ENCODE data around the gene RPL39.

DNA sequence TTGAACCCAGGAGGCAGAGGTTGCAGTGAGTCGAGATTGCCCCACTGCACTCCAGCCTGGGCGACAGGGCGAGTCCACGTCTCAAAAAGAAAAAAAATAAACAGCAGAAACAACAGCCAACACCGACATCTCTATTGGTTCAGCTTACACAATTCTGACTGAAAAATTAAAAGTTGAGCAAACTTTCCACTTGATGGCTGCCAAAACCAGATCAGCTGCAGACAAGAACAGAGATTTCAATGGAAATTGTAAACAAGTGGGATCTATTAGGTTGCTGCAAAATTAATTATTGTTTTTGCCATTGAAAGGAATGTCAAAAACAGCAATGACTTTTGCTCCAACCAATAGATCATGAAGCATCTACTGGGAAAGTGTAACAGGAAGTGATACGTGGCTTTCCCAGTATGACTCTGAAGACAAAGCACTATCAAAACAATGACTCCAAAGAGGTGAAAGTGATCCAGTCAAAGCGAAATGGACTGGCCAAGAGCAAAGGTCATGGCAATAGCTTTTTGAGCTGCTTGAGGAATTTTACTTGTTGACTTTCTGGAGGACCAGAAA is 35.0 kb upstream of the RPL39 start:
- TF ChIP-seq, protein P1, sequence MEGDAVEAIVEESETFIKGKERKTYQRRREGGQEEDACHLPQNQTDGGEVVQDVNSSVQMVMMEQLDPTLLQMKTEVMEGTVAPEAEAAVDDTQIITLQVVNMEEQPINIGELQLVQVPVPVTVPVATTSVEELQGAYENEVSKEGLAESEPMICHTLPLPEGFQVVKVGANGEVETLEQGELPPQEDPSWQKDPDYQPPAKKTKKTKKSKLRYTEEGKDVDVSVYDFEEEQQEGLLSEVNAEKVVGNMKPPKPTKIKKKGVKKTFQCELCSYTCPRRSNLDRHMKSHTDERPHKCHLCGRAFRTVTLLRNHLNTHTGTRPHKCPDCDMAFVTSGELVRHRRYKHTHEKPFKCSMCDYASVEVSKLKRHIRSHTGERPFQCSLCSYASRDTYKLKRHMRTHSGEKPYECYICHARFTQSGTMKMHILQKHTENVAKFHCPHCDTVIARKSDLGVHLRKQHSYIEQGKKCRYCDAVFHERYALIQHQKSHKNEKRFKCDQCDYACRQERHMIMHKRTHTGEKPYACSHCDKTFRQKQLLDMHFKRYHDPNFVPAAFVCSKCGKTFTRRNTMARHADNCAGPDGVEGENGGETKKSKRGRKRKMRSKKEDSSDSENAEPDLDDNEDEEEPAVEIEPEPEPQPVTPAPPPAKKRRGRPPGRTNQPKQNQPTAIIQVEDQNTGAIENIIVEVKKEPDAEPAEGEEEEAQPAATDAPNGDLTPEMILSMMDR (IDR thresholded peaks at IDR 0.05) = no peak
- TF ChIP-seq POLR2A (IDR thresholded peaks at IDR 0.05) (no peak), POLR2AphosphoS5 (IDR thresholded peaks at IDR 0.05) (no peak)
